ENCODE measurements around the gene RARS1. TPM values are rescaled to one million over a fixed set of nuclear protein-coding genes. Genes with fewer than 3 reads are reported as not detected.

Gene RARS1
- polyA plus RNA-seq, 2 of the 4 experiments (the other 2 are of a cell fraction) = 107 to 142 TPM

DNA sequence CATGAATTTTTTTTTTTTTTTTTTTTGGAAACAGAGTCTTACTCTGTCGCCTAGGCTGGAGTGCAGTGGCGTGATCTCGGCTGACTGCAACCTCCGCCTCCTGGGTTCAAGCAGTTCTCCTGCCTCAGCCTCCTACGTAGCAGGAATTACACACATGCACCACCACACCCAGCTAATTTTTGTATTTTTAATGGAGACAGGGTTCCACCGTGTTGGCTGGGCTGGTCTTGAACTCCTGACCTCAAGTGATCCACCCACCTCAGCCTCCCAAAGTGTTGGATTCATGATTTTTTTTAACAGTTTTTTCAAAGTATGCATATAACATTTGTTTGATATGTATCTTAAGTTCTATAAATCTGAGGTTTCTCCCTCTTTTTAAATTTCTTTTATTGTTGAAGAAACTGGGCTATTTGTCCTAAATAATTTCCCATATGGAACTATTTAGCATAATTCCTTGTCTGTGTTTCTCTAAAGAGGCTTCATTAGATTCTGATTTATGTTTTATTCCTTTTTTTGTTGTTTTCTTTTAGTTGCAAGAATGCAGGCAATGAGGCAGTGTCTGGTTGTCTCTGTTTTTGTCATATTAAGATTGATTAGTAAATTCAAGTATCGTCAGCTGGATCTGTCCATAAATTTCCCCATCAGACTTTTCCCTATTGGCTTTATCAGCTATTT lies 16.4 kb downstream of the RARS1 start:
- ATAC-seq = no peak
- H3K9me3 ChIP-seq = no peaks in the 10 kb centered on the region
- no peak overlapping the region for H3K4me3 ChIP-seq
- no peaks in the 10 kb centered on the region for H3K4me1 ChIP-seq
- no peak for FAIRE-seq
- DNase-seq (ENCODE audit: low read depth in 1 of 2, low spot score in 1 of 2) = no peak
- CTCF ChIA-PET = interaction anchor here (1.6 kb wide), 1 partner anchor 15 kb away, joined by 5 read pairs; no protein-coding TSS in a partner anchor
- POLR2A ChIA-PET = no interaction called here
- 90% methylated on average over 7 of the region's 7 CpGs for WGBS (ENCODE audit: missing lambda C conversion rate)
- TF ChIP-seq, protein P1, sequence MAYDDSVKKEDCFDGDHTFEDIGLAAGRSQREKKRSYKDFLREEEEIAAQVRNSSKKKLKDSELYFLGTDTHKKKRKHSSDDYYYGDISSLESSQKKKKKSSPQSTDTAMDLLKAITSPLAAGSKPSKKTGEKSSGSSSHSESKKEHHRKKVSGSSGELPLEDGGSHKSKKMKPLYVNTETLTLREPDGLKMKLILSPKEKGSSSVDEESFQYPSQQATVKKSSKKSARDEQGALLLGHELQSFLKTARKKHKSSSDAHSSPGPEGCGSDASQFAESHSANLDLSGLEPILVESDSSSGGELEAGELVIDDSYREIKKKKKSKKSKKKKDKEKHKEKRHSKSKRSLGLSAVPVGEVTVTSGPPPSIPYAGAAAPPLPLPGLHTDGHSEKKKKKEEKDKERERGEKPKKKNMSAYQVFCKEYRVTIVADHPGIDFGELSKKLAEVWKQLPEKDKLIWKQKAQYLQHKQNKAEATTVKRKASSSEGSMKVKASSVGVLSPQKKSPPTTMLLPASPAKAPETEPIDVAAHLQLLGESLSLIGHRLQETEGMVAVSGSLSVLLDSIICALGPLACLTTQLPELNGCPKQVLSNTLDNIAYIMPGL (CRISPR knock-in tag; IDR thresholded peaks at IDR 0.05; ENCODE audit: borderline replicate concordance) = no peak
- no peak for TF ChIP-seq RNF2 (IDR thresholded peaks at IDR 0.05; ENCODE audit: borderline replicate concordance, low read depth)
- no peak for TF ChIP-seq ZC3H11A (IDR thresholded peaks at IDR 0.05)
- TF ChIP-seq NFE2L2 (conservative IDR thresholded peaks at IDR 0.05; ENCODE audit: low read length) = no peak
- no peak for TF ChIP-seq EHF (CRISPR knock-in tag; IDR thresholded peaks at IDR 0.05)
- TF ChIP-seq TFCP2L1 (CRISPR knock-in tag; IDR thresholded peaks at IDR 0.05) = no peak
- TF ChIP-seq, protein P2, sequence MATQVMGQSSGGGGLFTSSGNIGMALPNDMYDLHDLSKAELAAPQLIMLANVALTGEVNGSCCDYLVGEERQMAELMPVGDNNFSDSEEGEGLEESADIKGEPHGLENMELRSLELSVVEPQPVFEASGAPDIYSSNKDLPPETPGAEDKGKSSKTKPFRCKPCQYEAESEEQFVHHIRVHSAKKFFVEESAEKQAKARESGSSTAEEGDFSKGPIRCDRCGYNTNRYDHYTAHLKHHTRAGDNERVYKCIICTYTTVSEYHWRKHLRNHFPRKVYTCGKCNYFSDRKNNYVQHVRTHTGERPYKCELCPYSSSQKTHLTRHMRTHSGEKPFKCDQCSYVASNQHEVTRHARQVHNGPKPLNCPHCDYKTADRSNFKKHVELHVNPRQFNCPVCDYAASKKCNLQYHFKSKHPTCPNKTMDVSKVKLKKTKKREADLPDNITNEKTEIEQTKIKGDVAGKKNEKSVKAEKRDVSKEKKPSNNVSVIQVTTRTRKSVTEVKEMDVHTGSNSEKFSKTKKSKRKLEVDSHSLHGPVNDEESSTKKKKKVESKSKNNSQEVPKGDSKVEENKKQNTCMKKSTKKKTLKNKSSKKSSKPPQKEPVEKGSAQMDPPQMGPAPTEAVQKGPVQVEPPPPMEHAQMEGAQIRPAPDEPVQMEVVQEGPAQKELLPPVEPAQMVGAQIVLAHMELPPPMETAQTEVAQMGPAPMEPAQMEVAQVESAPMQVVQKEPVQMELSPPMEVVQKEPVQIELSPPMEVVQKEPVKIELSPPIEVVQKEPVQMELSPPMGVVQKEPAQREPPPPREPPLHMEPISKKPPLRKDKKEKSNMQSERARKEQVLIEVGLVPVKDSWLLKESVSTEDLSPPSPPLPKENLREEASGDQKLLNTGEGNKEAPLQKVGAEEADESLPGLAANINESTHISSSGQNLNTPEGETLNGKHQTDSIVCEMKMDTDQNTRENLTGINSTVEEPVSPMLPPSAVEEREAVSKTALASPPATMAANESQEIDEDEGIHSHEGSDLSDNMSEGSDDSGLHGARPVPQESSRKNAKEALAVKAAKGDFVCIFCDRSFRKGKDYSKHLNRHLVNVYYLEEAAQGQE (IDR thresholded peaks at IDR 0.05) = no peak
- no peak for TF ChIP-seq POLR2AphosphoS2 (conservative IDR thresholded peaks at IDR 0.05; ENCODE audit: low read length)
- no peak for TF ChIP-seq ZSCAN20 (CRISPR knock-in tag; IDR thresholded peaks at IDR 0.05)
- no peak for TF ChIP-seq JUN (IDR thresholded peaks at IDR 0.05)
- no peak for TF ChIP-seq HOXB13 (CRISPR knock-in tag; IDR thresholded peaks at IDR 0.05; ENCODE audit: low read depth)
- TF ChIP-seq RFX5 (IDR thresholded peaks at IDR 0.05) = no peak
- no peak for TF ChIP-seq MAZ (IDR thresholded peaks at IDR 0.05; ENCODE audit: borderline replicate concordance, low read depth, low read length)
- no peak for TF ChIP-seq EHMT2 (IDR thresholded peaks at IDR 0.05; ENCODE audit: low read depth)
- no peak for TF ChIP-seq NR3C1 (IDR thresholded peaks at IDR 0.05)
- TF ChIP-seq SREBF2 (IDR thresholded peaks at IDR 0.05) = no peak
- TF ChIP-seq, protein P3, sequence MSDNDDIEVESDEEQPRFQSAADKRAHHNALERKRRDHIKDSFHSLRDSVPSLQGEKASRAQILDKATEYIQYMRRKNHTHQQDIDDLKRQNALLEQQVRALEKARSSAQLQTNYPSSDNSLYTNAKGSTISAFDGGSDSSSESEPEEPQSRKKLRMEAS (IDR thresholded peaks at IDR 0.05) = no peak
- no peak overlapping the region for H3K27ac ChIP-seq
- H3K4me2 ChIP-seq = no peak overlapping the region

DNA sequence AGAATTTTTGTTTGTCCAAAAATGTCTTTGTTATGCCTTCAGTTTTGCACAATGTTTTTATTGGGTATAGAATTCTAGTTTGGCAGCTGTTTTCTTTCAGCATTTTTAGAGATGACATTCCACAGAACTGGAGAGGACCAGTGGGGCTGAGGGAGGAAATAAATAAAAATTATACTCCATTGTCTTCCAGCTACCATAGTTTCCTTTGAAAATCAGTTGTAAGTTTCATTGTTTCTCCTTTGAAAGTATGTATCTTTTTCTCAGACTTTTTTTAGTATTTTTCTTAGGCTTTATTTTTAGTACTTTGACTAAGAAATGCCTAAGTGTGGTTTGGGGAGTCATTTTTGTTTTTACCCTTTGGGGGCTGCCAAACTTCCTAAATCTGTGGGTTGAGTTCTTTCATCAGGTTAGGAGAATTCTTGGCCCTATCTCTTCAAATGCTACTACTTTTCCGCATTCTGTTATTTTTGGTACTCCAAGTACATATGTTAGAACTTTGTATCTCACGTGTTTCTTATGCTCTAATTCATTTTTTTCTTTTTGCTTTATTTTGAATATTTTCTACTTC lies 27.7 kb downstream of the RARS1 start:
- DNase-seq (ENCODE audit: low read depth in 1 of 2, low spot score in 1 of 2) (no peak), FAIRE-seq (no peak), ATAC-seq (no peak)
- TF ChIP-seq CBX8 (IDR thresholded peaks at IDR 0.05) (no peak), EHF (CRISPR knock-in tag; IDR thresholded peaks at IDR 0.05) (no peak)
- Histone ChIP-seq H3K4me2 (no peak overlapping the region), H3K9me3 (peaks cover 25% of the 10 kb centered on the region; the same call in 2 of the 3 replicates), H3K4me1 (no peaks in the 10 kb centered on the region), H3K4me3 (no peak overlapping the region), H3K27ac (no peak overlapping the region)
- ChIA-PET POLR2A (no interaction called here), CTCF (no interaction called here)
- 86% methylated on average over 2 of the region's 2 CpGs for WGBS (ENCODE audit: missing lambda C conversion rate)
